SU-DHL-6 (cell line): ENCODE results near the gene RIN3.

ENCODE experiments used
- EZH2phosphoT487 ChIP-seq: fragments of 200-600 bp; sonication (generic), shearing (Covaris generic); conservative IDR thresholded peaks from 2 replicates; pipeline ENCODE4 v1.6.1; 2018; ENCODE audit warnings: mild to moderate bottlenecking, antibody characterized with exemption, low read length, moderate library complexity, mixed read lengths
- TF ChIP-seq, protein P1 (sequence below): fragments of 200-600 bp; sonication (generic); IDR thresholded peaks from one replicate; pipeline ENCODE4 v1.5.1; 2017; ENCODE audit warnings: antibody characterized with exemption, mild to moderate bottlenecking, low read length, moderate library complexity; ENCODE audit not compliant: insufficient read depth, poor library complexity, severe bottlenecking

- TF ChIP-seq, protein P1, sequence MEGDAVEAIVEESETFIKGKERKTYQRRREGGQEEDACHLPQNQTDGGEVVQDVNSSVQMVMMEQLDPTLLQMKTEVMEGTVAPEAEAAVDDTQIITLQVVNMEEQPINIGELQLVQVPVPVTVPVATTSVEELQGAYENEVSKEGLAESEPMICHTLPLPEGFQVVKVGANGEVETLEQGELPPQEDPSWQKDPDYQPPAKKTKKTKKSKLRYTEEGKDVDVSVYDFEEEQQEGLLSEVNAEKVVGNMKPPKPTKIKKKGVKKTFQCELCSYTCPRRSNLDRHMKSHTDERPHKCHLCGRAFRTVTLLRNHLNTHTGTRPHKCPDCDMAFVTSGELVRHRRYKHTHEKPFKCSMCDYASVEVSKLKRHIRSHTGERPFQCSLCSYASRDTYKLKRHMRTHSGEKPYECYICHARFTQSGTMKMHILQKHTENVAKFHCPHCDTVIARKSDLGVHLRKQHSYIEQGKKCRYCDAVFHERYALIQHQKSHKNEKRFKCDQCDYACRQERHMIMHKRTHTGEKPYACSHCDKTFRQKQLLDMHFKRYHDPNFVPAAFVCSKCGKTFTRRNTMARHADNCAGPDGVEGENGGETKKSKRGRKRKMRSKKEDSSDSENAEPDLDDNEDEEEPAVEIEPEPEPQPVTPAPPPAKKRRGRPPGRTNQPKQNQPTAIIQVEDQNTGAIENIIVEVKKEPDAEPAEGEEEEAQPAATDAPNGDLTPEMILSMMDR, result no peak
- TF ChIP-seq EZH2phosphoT487, result no peak
These were observed 146.4 kb downstream of the RIN3 start for GRCh38 chr14:92659765-92660561.
